ENCODE measurements around the gene MAGI3.

GRCh38 chr1:113490384-113490783 is 100.1 kb downstream of the MAGI3 start:
- TF ChIP-seq POLR2A (IDR thresholded peaks at IDR 0.05; ENCODE audit: low read length), result no peak
- no peak for TF ChIP-seq GATA1 (IDR thresholded peaks at IDR 0.05; ENCODE audit: low read depth, low read length)

Data from erythroblast (primary cell).